ENCODE measurements around the gene MTG2. TPM values are rescaled to one million over a fixed set of nuclear protein-coding genes. Genes with fewer than 3 reads are reported as not detected.

MTG2 gene
- total and polyA plus RNA-seq, 2 of the 13 experiments (the other 11 are each of a cell fraction or from before 2014, with no cell fraction given) = 20.4 to 37.8 TPM

DNA sequence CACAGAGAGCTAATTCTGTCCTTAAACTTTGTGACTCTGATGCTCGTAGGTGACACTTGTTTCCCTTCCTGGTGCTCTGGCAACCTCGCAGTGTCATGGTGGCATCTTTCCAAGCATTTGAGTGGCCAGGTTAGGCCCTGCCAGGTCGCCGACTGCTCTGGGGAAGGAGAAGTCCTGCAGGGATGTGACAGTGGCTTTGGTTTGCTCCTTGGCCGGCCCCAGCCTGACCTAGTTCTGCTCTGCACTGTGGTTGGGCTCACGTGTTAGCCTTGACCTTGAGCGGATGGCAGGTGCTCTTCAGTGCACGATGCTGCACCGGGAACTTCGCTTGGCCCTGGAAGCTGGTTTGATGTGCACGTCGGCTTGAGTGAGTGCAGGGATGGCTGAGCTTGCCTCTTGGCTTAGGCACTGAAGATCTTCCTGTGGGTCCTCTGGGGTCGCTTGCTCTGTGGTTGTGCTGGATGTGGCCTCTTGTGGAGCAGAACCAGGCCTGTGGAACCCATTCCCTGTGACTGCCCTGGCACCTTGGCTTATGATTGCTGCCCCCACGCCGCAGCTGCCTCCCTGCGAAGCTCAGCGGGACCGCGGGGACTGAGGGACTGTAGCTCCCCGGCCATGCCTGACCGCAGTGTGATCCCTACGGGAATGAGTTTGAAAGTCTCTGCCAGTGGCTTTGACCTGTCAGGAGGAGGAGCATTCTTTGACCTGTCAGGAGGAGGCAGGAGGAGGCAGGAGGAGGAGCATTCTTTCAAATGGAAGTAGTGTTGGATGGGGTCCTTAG is 64.2 kb downstream of the MTG2 start (continued):
- TF ChIP-seq, protein P1, sequence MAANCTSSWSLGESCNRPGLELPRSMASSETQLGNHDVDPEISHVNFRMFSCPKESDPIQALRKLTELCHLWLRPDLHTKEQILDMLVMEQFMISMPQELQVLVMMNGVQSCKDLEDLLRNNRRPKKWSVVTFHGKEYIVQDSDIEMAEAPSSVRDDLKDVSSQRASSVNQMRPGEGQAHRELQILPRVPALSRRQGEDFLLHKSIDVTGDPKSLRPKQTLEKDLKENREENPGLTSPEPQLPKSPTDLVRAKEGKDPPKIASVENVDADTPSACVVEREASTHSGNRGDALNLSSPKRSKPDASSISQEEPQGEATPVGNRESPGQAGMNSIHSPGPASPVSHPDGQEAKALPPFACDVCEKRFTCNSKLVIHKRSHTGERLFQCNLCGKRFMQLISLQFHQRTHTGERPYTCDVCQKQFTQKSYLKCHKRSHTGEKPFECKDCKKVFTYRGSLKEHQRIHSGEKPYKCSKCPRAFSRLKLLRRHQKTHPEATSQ (CRISPR knock-in tag; IDR thresholded peaks at IDR 0.05; ENCODE audit: borderline replicate concordance) = no peak
- TF ChIP-seq NRL (CRISPR knock-in tag; IDR thresholded peaks at IDR 0.05; ENCODE audit: borderline replicate concordance) = 0 out of 2 replicates have a peak, but pooled peaks have one; percentile 15
- TF ChIP-seq PHF8 (CRISPR knock-in tag; IDR thresholded peaks at IDR 0.05) = peak; percentile 44; the same call in 1 of the 2 replicates
- no peak for TF ChIP-seq MIER3 (CRISPR knock-in tag; IDR thresholded peaks at IDR 0.05; ENCODE audit: borderline replicate concordance)
- TF ChIP-seq, protein P2, sequence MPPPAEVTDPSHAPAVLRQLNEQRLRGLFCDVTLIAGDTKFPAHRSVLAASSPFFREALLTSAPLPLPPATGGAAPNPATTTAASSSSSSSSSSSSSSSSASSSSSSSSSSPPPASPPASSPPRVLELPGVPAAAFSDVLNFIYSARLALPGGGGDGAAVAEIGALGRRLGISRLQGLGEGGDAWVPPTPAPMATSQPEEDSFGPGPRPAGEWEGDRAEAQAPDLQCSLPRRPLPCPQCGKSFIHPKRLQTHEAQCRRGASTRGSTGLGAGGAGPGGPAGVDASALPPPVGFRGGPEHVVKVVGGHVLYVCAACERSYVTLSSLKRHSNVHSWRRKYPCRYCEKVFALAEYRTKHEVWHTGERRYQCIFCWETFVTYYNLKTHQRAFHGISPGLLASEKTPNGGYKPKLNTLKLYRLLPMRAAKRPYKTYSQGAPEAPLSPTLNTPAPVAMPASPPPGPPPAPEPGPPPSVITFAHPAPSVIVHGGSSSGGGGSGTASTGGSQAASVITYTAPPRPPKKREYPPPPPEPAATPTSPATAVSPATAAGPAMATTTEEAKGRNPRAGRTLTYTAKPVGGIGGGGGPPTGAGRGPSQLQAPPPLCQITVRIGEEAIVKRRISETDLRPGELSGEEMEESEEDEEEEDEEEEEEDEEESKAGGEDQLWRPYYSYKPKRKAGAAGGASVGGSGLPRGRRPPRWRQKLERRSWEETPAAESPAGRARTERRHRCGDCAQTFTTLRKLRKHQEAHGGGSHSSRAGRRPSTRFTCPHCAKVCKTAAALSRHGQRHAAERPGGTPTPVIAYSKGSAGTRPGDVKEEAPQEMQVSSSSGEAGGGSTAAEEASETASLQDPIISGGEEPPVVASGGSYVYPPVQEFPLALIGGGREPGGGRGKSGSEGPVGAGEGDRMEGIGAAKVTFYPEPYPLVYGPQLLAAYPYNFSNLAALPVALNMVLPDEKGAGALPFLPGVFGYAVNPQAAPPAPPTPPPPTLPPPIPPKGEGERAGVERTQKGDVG (CRISPR knock-in tag; IDR thresholded peaks at IDR 0.05; ENCODE audit: borderline replicate concordance) = peak; percentile 97; the same call in 1 of the 2 replicates
- peak in 1 of 2 experiments; percentile 57; a peak in 1 of 4 replicates for TF ChIP-seq NR2F1 (CRISPR knock-in tag; IDR thresholded peaks at IDR 0.05)
- TF ChIP-seq, protein P3, sequence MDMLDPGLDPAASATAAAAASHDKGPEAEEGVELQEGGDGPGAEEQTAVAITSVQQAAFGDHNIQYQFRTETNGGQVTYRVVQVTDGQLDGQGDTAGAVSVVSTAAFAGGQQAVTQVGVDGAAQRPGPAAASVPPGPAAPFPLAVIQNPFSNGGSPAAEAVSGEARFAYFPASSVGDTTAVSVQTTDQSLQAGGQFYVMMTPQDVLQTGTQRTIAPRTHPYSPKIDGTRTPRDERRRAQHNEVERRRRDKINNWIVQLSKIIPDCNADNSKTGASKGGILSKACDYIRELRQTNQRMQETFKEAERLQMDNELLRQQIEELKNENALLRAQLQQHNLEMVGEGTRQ (IDR thresholded peaks at IDR 0.05; ENCODE audit: low read depth, low read length) = peak; percentile 13; the same call in 1 of the 2 replicates
- TF ChIP-seq, protein P3 (CRISPR knock-in tag; IDR thresholded peaks at IDR 0.05; ENCODE audit: borderline replicate concordance) = no peak
- 0 out of 2 replicates have a peak, but pooled peaks have one; percentile 21 for TF ChIP-seq GATAD1 (CRISPR knock-in tag; IDR thresholded peaks at IDR 0.05)
- TF ChIP-seq MAF1 (CRISPR knock-in tag; IDR thresholded peaks at IDR 0.05; ENCODE audit: borderline replicate concordance) = no peak
- no peak for TF ChIP-seq MXD3 (CRISPR knock-in tag; IDR thresholded peaks at IDR 0.05)
- peak; percentile 96 for TF ChIP-seq BHLHE40 (IDR thresholded peaks at IDR 0.05; ENCODE audit: low read length)
- no peak for TF ChIP-seq RCOR2 (CRISPR knock-in tag; IDR thresholded peaks at IDR 0.05)
- TF ChIP-seq TGIF2 (CRISPR knock-in tag; IDR thresholded peaks at IDR 0.05) = no peak
- peak; percentile 70; the same call in 1 of the 2 replicates for TF ChIP-seq ZNF672 (CRISPR knock-in tag; IDR thresholded peaks at IDR 0.05)
- TF ChIP-seq ZNF607 (CRISPR knock-in tag; IDR thresholded peaks at IDR 0.05; ENCODE audit: borderline replicate concordance) = 0 out of 2 replicates have a peak, but pooled peaks have one; percentile 49

All from HepG2 (cell line).